Measurements from ENCODE around the gene PDGFD.
A peak's percentile ranks its signal among the peaks of the same experiment; 100 is the strongest.

PDGFD gene

DNA sequence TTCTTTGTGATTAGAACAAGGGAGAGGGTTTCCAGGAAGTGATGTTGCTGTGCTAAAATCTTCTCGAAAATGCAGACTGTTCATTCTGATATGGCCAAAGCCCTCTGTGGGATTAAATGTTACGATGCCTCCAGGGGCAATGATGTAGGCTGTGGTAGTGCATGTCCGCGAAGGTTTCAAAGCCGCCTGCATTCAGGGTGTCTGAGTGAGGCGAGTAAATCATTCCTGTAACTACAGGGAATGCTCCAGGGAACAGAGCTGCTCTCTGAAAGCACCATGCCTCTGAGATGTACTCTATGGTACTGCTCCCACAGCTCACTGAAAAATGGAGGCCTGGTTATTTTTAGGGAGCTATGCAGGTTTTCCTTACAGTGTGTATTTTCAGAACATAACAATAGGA lies 21.2 kb downstream of the PDGFD start:
- DNase-seq, result no peak

- DNase-seq, result no peak
Observed at GRCh38 chr11:104136861-104137260, 27.1 kb downstream of the PDGFD start.

DNA sequence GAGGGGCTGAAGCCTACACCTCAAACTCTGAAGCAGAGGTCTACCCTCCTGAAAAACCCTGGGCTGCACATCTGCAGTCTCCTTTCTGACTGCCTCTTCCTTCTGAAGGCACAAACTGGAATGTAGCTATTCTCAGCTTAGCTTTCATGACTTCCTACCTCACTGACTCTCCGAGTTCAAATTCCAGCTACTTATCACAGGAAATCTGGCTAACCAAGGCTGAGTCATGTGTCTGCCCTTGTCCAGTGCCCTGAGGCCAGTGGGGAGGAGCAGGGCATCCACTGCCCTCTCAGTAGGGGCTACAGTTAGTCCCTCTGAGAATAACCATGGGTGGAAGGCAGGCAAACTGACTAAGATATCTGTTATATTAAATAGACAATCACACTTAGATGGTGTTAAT lies 29.2 kb downstream of the PDGFD start:
- no peak for DNase-seq

GRCh38 chr11:104130161-104130560 lies 33.8 kb downstream of the PDGFD start:
- DNase-seq, result no peak

DNA sequence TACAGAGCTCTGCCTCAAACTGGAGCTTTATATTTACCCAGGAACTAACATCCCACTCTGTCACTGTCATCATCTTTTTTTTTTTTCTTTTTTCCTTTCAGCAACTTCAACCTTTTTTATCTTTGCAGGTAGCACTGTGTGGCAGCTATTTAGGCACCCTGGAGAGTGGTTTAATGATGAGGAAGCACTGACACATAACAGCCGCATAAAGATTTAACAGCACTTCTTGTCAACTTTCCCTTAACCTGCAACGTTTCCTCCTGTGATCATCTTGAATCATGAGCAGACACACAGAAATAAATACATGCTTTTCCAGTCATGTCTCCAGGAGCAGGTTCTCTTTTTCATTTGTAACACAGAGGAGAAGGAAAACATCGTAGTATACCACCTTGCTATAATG lies 34.8 kb downstream of the PDGFD start:
- DNase-seq, result no peak

- peak; percentile 16 to 38 (median 29) for DNase-seq
Observed at GRCh38 chr11:104127828-104128227, 36.1 kb downstream of the PDGFD start.

GRCh38 chr11:104126464-104126863 lies 37.5 kb downstream of the PDGFD start:
- DNase-seq, result no peak

- no peak for DNase-seq
Observed at GRCh38 chr11:104124979-104125378, 39.0 kb downstream of the PDGFD start.

DNA sequence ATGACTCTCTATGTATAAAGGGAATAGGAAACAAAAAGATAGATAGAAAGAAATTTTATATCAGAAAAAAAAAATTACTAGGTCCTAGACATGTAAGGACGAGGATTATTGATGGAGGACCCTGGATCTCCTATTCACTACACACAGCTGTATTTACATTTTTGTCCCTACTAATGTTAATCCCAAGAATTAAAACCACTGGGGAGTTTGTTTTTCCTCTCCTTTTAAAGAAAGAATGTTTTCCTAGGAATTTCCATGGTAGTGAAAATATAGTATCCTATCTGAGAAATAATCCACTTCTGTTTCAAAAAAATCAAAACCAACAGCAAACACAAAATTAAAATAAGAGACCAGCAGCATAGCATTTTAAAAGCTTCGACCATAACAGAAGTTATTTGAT lies 41.1 kb downstream of the PDGFD start:
- no peak for DNase-seq

DNA sequence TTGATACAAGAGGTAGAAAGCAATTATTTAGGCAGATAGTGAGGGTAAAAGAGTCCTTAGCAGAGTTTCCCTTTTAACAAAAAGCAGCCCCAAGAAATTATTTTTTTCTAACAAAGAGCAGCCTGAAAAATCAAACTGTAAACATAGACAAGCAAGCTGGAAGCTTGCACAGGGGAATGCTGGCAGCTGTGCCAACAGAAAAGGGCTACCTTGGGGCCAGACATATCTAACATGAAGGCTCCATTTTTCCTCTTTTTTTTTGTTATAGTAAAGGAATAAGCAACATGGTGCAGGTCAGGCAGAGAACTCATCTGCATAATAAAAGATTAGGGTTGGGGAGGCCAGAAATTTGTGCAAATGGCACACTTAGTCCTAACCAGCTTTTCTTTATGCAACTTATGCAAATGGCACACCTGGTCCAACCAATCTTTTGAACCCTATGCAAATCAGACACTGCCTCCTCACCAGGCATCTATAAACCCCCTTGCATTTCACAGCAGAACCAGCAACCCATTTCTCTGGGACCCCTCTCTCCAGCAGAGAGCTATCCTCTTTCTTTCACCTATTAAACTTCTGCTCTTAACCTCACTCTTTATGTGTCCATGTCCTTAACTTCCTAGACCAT lies 41.8 kb downstream of the PDGFD start:
- DNase-seq, result no peak

DNA sequence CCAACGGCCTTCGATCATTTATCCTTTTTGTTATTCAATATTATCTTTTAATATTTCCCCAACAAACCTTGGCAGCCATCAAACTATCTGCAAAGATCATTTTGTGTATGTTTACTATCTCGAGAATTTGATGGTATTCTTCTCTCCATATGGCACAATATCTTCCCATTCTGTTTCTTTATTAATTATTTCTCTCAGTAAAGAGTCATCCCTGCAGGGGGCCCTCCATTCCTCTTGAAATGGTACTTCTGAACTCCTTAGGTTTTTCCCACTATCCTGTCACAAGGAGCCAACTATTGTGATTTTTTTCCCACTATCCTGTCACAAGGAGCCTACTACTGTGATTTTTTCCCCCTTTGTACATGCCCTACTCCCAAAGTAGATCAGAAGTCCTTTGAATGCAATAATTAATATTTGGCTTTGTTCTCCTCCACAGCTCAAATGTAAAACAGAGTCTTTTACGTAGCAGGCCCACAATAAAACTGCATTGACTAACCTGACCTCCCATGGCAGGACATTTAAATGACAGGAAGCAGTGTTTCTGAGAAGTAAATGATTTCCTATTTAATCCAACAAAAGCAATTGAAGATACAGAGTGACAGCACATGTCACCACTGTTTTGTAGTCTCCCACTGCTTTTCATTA lies 43.3 kb downstream of the PDGFD start:
- DNase-seq, result no peak

GRCh38 chr11:104118105-104118744 lies 45.7 kb downstream of the PDGFD start:
- DNase-seq, result no peak

DNA sequence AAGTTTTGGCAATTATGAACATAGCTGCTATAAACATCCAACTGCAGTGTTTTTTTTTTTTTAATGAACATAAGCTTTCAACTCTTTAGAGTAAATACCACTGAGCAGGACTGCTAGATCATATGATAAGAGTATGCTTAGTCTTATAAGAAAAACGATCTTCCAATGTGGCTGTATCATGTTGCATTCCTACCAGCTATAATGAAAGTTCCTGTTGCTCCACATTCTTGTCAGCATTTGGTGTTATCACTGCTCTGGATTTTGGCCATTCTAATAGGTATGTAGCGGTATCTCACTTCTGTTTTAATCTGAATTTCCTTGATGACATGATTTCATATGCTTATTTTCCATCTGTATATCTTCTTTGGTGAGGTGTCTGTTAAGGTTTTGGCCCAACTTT lies 50.4 kb downstream of the PDGFD start:
- DNase-seq, result no peak

DNA sequence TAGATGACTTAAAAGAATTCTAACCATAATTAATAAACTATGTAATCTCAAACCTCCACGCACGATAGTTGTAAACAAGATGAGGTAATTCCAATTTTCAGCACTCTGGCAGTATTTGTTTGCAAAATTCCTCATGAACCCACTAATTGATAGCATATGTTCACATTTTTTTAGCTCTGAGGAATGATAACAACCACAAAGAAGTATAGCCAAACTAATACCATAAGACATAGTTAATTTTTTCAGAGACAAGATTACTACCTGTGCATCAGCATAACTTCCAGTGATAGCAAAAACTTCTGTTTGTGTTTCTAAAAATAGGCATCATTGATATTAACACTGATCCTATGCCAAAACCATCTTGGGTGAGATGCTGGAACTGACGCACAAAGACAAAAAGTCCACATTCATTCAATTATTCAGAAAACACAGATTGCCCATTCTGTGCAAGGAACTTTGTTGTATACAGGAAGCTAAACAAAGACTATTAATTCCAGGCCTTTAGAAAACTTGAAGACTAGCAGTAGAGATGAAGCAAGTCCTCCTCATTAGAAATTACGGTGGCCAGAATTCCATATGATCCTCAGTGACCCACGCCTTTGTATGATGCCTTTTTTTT lies 57.7 kb downstream of the PDGFD start:
- DNase-seq, result no peak

DNA sequence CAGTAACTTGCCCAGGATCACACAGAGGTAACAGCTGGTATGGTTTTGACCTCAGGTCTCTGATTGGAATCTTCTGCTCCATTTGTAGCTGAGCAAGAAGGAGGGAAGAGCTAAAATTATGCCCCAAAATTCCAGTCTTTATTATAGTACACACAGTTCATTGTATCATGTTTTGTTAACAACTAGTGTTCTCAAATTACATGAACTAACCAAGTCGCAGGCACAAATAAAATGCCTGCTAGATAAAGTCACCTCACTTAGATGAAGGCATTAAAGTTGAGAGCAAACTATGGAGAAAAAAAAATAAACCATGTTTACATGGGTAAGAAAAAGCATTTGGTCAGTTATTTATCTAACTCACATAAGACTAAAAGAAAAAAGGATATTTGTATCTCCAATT lies 58.8 kb downstream of the PDGFD start:
- DNase-seq, result no peak

DNA sequence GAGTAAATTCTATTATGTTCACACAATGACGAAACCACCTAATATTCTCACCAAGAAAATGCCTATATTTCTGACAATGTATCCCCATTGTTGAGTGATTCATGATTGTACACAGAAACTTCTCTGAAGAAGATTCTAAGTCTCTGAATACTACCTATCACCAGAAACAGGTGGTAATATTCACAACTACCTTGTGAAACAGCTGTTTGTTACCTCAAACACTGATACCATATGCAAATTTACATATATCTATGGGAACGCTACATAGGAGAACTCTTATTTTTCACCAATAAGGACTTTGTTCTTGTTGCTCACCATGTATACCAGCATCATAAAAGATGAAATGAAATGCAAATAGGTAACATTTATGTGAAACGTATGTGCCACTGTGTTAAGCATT lies 59.3 kb downstream of the PDGFD start:
- no peak for DNase-seq

DNA sequence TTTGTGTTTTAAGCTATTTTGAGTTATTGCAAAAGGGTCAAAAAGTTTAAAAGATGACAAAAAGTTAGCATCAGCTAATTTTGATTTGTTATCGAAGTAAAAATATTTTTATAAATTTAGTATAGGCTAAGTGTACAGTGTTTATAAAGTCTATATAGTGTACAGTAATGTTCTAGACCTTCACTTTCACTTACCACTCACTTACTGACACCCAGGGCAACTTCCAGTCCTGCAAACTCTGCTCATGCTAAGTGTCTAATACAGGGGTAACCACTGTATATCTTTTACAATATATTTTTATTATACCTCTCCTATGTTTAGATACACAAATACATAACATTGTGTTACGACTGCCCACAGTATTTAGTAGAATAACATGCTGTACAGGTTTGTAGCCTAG lies 59.7 kb downstream of the PDGFD start:
- no peak for DNase-seq

- DNase-seq, result no peak
Observed at GRCh38 chr11:104098555-104098954, 65.4 kb downstream of the PDGFD start.

DNA sequence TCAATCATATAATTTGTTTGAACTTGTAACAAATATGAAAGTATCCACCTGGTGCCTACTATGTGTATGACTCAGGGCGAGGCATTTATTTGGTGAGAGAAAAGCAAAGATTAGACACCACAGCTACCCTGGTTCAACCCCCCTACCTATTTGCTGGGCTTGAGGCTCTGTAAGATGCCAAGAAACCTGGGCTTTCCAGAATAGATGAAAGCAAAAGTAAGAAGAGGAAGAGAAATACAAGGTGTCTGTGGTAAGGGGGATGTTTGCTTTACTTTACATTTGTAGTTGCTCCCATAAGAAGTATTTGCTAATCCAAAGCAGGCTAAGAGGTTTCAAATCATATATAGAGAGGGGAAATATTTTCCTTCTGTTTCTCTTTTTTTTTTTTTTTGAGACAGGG lies 65.8 kb downstream of the PDGFD start:
- DNase-seq, result no peak

GRCh38 chr11:104096900-104097299 lies 67.0 kb downstream of the PDGFD start:
- no peak for DNase-seq

DNA sequence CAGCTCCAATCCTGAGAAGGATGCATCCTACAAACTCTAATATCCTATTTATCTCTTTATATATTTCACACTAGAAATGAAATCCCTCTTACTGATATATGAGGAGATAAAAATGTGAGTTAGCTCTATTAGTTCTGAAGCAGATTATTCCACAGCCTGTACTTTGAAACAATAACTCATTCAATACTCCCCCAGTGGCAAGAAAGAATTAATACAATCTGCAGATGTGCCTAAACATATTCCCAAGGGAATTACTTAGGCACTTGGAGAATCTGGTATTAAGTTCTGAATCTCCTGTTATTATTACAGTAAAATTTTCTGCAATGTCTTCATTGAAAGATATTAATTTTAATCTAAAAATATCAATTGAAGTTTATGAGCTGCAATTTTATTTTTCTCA lies 68.2 kb downstream of the PDGFD start:
- DNase-seq, result no peak

DNA sequence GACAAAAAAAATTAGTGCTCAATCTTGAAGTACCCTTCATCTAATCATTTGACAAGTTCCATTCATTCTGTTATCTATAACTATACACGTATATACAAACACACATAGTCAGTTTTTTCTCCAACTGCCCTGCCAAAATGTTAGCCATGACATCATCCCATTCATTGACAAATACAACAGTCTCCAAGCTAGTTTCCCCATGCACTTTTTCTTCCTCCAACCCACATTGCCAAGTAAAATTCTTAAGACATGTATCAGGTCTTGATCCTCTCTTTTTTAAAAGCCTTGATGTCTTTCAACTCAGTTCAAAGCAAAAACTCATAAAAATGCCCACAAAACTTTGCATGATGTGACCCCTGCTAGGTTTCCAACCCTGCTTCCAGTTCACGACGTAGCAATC lies 69.4 kb downstream of the PDGFD start:
- no peak for DNase-seq

DNA sequence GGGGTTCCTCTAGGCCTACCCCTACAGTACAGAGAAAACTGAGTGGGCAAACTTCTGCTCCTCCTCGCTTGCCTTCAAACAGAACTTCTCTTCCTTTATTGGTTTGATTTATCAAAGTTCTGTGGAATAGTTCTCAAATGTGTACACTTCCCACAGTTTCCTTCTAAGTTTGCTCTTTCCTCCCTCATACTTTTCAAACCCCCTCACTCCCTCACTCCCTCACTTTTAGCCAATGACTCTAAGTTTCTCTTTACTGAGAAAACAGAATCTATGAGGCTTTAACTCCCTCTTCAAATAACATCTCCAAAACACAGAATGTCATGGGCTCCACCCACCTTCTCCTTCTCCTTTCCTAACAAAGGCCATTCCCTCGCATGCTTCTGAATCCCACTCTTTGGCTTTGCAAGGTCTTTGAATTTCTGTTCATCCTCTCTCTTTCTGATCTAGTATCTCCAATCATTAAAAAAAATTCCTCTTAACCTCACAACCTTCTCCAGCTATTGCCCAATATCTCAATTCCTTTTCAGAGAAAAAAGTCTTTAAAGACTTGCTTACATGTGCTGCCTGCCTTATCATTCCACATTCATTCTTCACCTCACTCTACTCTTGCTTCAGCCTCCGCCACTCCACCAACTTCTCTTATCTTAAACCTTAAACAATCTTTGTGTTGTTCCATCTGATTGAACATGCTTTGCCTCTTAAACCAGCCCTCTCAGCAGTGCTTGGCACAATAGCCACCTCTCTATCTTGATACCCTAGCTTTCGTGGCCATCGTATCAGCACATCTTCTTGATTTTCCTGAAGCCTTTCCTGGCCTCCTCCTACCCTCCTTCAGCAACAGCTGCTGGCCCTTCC lies 70.3 kb downstream of the PDGFD start:
- no peak for DNase-seq
